Measurements from ENCODE around the gene EYA3. TPM values are rescaled to one million over a fixed set of nuclear protein-coding genes. Genes with fewer than 3 reads are reported as not detected.

Gene EYA3
- total RNA-seq, 1 experiment from 2014 or later: 17.1 TPM

DNA sequence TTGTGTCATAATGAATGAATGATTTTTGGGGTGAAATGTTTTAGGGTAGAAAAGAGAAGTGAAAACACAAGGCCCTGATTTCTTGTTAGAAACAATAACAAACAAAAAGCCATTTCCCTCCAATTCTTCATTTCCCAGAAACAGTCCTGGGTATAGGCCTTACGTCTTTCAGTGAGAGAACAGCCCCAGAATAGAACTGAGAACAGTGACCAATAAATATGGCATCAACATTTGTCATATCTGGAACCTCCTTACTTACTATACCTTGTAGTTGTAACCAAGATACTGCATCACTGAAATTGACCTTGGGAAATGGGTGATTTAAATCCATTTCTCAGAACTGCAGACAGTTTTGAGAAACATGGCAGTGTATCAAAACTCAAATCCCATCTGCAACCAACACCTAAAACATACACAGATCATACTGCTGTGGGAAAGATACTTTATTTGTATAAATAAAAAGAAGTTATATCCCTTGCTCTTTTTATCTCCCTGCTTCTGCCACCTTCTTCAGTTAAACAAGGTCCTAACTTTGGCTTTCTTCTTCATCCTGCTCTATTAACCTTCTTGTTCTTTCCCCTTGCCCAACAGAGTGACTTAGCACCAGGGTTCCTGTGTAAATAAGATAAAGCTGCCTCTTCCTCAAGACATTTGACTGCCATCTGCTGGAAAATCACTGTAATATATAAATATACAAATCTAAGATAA lies 109.1 kb downstream of the EYA3 start:
- DNase-seq (peak; percentile 75), ATAC-seq (peak; percentile 87)
- H3K27ac ChIP-seq (ENCODE audit: low read length): no peak overlapping the region
- no peak overlapping the region for H3K4me2 ChIP-seq (ENCODE audit: low read length)
- H2AFZ ChIP-seq (ENCODE audit: low read length): no peak overlapping the region
- no peaks in the 10 kb centered on the region for H3K9me3 ChIP-seq (ENCODE audit: low read length)
- H3K27me3 ChIP-seq (ENCODE audit: low read length): no peaks in the 10 kb centered on the region
- 0 out of 2 replicates have a peak, but pooled peaks cover 6% of the 10 kb centered on the region for H3K36me3 ChIP-seq (ENCODE audit: low read depth, low read length)
- H4K20me1 ChIP-seq (ENCODE audit: low read length): no peaks in the 10 kb centered on the region
- no peaks in the 10 kb centered on the region for H3F3A ChIP-seq (ENCODE audit: low read length, unreplicated experiment)
- no peak overlapping the region for H3K9ac ChIP-seq (ENCODE audit: low read length)
- ChIA-PET CTCF (interaction anchor here (0.6 to 2.2 kb wide), 2 partner anchors 43 to 122 kb away, joined by 6 to 10 read pairs; no protein-coding TSS in a partner anchor), POLR2A (ENCODE audit: unreplicated experiment) (no interaction called here)
- TF ChIP-seq EZH2phosphoT487 (IDR thresholded peaks at IDR 0.05; ENCODE audit: borderline replicate concordance, low read length): no peak
- no peak for TF ChIP-seq EZH2 (IDR thresholded peaks at IDR 0.05; ENCODE audit: low read length, unreplicated experiment)
- TF ChIP-seq, protein P1, sequence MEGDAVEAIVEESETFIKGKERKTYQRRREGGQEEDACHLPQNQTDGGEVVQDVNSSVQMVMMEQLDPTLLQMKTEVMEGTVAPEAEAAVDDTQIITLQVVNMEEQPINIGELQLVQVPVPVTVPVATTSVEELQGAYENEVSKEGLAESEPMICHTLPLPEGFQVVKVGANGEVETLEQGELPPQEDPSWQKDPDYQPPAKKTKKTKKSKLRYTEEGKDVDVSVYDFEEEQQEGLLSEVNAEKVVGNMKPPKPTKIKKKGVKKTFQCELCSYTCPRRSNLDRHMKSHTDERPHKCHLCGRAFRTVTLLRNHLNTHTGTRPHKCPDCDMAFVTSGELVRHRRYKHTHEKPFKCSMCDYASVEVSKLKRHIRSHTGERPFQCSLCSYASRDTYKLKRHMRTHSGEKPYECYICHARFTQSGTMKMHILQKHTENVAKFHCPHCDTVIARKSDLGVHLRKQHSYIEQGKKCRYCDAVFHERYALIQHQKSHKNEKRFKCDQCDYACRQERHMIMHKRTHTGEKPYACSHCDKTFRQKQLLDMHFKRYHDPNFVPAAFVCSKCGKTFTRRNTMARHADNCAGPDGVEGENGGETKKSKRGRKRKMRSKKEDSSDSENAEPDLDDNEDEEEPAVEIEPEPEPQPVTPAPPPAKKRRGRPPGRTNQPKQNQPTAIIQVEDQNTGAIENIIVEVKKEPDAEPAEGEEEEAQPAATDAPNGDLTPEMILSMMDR (conservative IDR thresholded peaks at IDR 0.05; ENCODE audit: low read depth, low read length): peak; percentile 75
- H3K79me2 ChIP-seq (ENCODE audit: low read length): no peaks in the 10 kb centered on the region
- no TSS peak for BruUV-seq (replicated peaks)
- no peaks in the 10 kb centered on the region for H3K4me1 ChIP-seq (ENCODE audit: insufficient read depth, low read length)
- H3K4me3 ChIP-seq (ENCODE audit: low read length): no peak overlapping the region
- H3K9me2 ChIP-seq (replicated peaks; ENCODE audit: low read length): no peaks in the 10 kb centered on the region
- intact Hi-C loops (cut with micrococcal nuclease): loop anchor here (2.0 kb wide), 2 partner anchors 45 to 121 kb away; partner anchors contain the start of gene SMPDL3B

GRCh38 chr1:27974417-27974781 lies 114.0 kb downstream of the EYA3 start:
- no peaks in the 10 kb centered on the region for H4K20me1 ChIP-seq (ENCODE audit: low read length)
- 0 out of 2 replicates have a peak, but pooled peaks cover 6% of the 10 kb centered on the region for H3K36me3 ChIP-seq (ENCODE audit: low read depth, low read length)
- peaks cover 15% of the 10 kb centered on the region for H3K4me1 ChIP-seq (ENCODE audit: insufficient read depth, low read length)
- H3K9me3 ChIP-seq (ENCODE audit: low read length): no peaks in the 10 kb centered on the region
- peaks cover 7% of the 10 kb centered on the region for H3F3A ChIP-seq (ENCODE audit: low read length, unreplicated experiment)
- no peak overlapping the region for H3K9ac ChIP-seq (ENCODE audit: low read length)
- H2AFZ ChIP-seq (ENCODE audit: low read length): no peak overlapping the region
- H3K27ac ChIP-seq (ENCODE audit: low read length): no peak overlapping the region
- ChIA-PET POLR2A (ENCODE audit: unreplicated experiment) (no interaction called here), CTCF (no interaction called here)
- DNase-seq: no peak
- H3K27me3 ChIP-seq (ENCODE audit: low read length): no peaks in the 10 kb centered on the region
- no peak overlapping the region for H3K4me2 ChIP-seq (ENCODE audit: low read length)
- intact Hi-C loops (cut with micrococcal nuclease): no loop called here
- H3K9me2 ChIP-seq (replicated peaks; ENCODE audit: low read length): no peaks in the 10 kb centered on the region
- no TSS peak for BruUV-seq (replicated peaks)
- H3K4me3 ChIP-seq (ENCODE audit: low read length): no peak overlapping the region
- ATAC-seq: no peak
- no peaks in the 10 kb centered on the region for H3K79me2 ChIP-seq (ENCODE audit: low read length)
- TF ChIP-seq EZH2phosphoT487 (IDR thresholded peaks at IDR 0.05; ENCODE audit: borderline replicate concordance, low read length): no peak
- no peak for TF ChIP-seq EZH2 (IDR thresholded peaks at IDR 0.05; ENCODE audit: low read length, unreplicated experiment)
- TF ChIP-seq, protein P1 (conservative IDR thresholded peaks at IDR 0.05; ENCODE audit: low read depth, low read length): no peak

DNA sequence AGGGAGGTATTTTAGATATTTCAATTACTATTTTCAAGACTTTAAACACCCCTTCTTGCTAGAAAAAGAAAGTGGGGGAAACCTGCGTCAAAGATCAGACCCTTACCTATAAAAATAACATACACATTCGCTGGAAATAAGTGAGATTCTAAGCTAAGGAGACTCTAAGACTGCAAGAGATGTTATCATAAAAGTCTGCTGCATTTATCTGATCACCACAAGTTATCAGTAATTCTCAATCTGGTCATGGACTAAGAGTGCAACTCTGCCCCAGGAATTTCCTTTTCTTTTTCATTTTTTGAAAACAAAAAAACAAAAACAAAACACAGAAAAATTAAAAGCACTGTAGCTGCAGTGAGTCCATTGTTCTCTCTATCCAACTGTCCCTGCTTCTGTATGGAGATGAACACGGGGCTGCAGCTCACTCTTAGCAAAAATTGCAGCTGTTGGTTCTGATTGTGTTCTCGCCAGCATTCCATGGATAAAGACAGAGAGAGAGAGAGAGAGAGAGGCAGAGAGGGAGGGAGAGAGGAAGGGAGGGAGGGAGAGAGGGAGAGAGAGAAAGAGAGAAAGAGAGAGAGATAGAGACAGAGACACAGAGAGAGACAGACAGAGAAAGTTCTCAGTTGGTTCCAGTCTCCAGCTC lies 114.5 kb downstream of the EYA3 start:
- ATAC-seq: no peak
- Histone ChIP-seq H3K9me2 (replicated peaks; ENCODE audit: low read length) (no peaks in the 10 kb centered on the region), H3K9ac (ENCODE audit: low read length) (no peak overlapping the region), H3F3A (ENCODE audit: low read length, unreplicated experiment) (peaks cover 7% of the 10 kb centered on the region), H3K27ac (ENCODE audit: low read length) (no peak overlapping the region), H3K4me3 (ENCODE audit: low read length) (no peak overlapping the region), H3K27me3 (ENCODE audit: low read length) (no peaks in the 10 kb centered on the region), H3K9me3 (ENCODE audit: low read length) (no peaks in the 10 kb centered on the region), H4K20me1 (ENCODE audit: low read length) (no peaks in the 10 kb centered on the region), H3K79me2 (ENCODE audit: low read length) (no peaks in the 10 kb centered on the region), H3K36me3 (ENCODE audit: low read depth, low read length) (0 out of 2 replicates have a peak, but pooled peaks cover 6% of the 10 kb centered on the region), H3K4me2 (ENCODE audit: low read length) (no peak overlapping the region), H2AFZ (ENCODE audit: low read length) (no peak overlapping the region), H3K4me1 (ENCODE audit: insufficient read depth, low read length) (peaks cover 20% of the 10 kb centered on the region)
- TF ChIP-seq EZH2phosphoT487 (IDR thresholded peaks at IDR 0.05; ENCODE audit: borderline replicate concordance, low read length) (no peak), EZH2 (IDR thresholded peaks at IDR 0.05; ENCODE audit: low read length, unreplicated experiment) (no peak)
- intact Hi-C loops (cut with micrococcal nuclease): no loop called here
- ChIA-PET CTCF (no interaction called here), POLR2A (ENCODE audit: unreplicated experiment) (interaction anchor here (0.7 kb wide), 1 partner anchor 24 kb away, joined by 3 read pairs; no protein-coding TSS in a partner anchor)
- BruUV-seq (replicated peaks): no TSS peak
- DNase-seq: no peak

Data from PC-3 (cell line).